Left lung (tissue), 10 donors: ENCODE data around the gene RUFY3. TPM values are rescaled to one million over a fixed set of nuclear protein-coding genes. Genes with fewer than 3 reads are reported as not detected.

Experiments used
- ATAC-seq: fragments of 200-7000 bp; cut with Tn5 transposase; one replicate; pipeline ENCODE4 v1.9.1; 2020; ENCODE audit warnings: moderate library complexity
- DNase-seq, 4 donors: peaks; one replicate each; pipeline ENCODE4 v3.0.0-alpha.2; 2013 to 2020
- H3K27ac ChIP-seq, 2 donors: fragments of 200-600 bp; sonication (generic) in 1 of 2; one replicate each; pipeline versions ENCODE4 v1.5.0 to v1.8.0; 2020 to 2021
- H3K27me3 ChIP-seq, 2 donors: fragments of 200-600 bp; sonication (generic) in 1 of 2; one replicate each; pipeline versions ENCODE4 v1.5.0 to v1.8.0; 2020 to 2021
- H3K36me3 ChIP-seq, 2 donors: fragments of 200-600 bp; sonication (generic) in 1 of 2; one replicate each; pipeline versions ENCODE4 v1.5.0 to v1.8.0; 2020 to 2021
- H3K4me1 ChIP-seq, 2 donors: fragments of 200-600 bp; one replicate each; pipeline ENCODE4 v1.8.0; 2021
- H3K4me3 ChIP-seq, 2 donors: fragments of 200-600 bp; sonication (generic) in 1 of 2; one replicate each; pipeline versions ENCODE4 v1.5.0 to v1.8.0; 2020 to 2021; ENCODE audit warnings: mild to moderate bottlenecking in 1 of 2
- H3K9me3 ChIP-seq, 2 donors: fragments of 200-600 bp; sonication (generic) in 1 of 2; one replicate each; pipeline versions ENCODE4 v1.5.0 to v1.8.0; 2020 to 2021
- CTCF ChIP-seq, 2 donors: fragments of 200-600 bp; sonication (generic) in 1 of 2; IDR thresholded peaks; one replicate each; pipeline versions ENCODE4 v1.5.0 to v1.8.0; 2021; ENCODE audit warnings: antibody characterized with exemption in 2 of 2
- intact Hi-C, 2 donors: fragments of 100-400 bp; cut with DNase I; formaldehyde crosslinking; loops; one replicate each; pipeline versions ENCODE4 v1.11.2 to v1.14.2; 2022
- polyA plus RNA-seq, 6 donors: library from polyadenylated mRNA; unstranded; fragments of 120-200 nt; gene quantifications; one replicate each; pipeline ENCODE4 v1.2.1, GENCODE V29; 2013; ENCODE audit not compliant: insufficient read length in 6 of 6
- total RNA-seq, 2 donors: library from RNA; stranded (reverse); fragmentation: NEBNext Ultra II Directional; extraction: Animal tissue kit (Norgen Biotek cat#: 25700); gene quantifications; one replicate each; pipeline ENCODE4 v1.2.1, GENCODE V29; 2021
- donor health status: DM: no; HTN: yes; CAD: no.
- donor health status: DM: no; HTN: no; CAD: no.

RUFY3 gene
- total and polyA plus RNA-seq, 8 donors: 59.9 to 158 (median 140) TPM

- intact Hi-C loops: no loop called here
- Histone ChIP-seq H3K4me3 (no peak overlapping the region), H3K4me1 (peaks cover 17 to 52% of the 10 kb centered on the region in 2 donors), H3K36me3 (no peaks in the 10 kb centered on the region), H3K27ac (no peak overlapping the region), H3K27me3 (no peaks in the 10 kb centered on the region), H3K9me3 (no peaks in the 10 kb centered on the region)
- no peak for DNase-seq
- no peak for TF ChIP-seq CTCF (IDR thresholded peaks at IDR 0.05)
- ATAC-seq: no peak
Measured at GRCh38 chr4:70712150-70712549, 9.6 kb upstream of the RUFY3 start.

DNA sequence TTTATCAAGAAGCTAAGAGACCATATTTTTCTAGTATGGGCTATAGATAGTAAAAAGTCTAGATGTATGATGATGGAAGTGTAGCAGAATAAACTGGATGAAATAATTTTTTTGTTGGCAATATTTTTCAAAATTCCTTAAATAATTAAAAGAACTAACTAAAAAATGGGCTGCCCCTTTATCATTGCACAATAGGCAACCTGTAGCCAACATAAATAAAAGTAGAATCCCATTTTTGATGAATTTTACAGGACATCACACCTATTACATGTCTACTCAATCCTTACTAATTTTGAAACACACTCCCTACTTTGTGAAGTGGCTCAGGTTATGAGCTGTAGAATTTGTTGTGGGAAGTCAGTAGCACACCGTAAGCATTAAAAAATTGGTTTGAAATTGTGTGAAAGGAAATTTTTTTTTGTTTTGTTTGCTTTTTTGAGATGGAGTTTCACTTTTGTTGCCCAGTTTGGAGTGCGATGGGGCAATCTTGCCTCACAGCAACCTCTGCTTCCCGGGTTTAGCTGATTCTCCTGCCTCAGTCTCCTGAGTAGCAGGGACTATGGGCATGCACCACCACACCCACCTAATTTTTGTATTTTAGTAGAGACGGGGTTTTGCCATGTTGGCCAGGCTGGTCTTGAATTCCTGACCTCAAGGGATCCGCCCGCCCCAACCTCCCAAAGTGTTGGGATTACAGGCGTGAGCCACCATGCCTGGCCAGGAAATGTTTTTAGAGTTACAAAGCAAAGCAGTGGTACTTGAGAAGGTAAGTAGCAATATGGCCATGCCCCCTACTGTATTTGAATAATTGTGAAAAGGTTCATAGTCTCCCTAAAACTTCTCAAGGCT is 8.9 kb upstream of the RUFY3 start:
- ATAC-seq (peak; percentile 31), DNase-seq (no peak)
- Histone ChIP-seq H3K4me1 (peaks cover 15 to 45% of the 10 kb centered on the region in 2 donors), H3K27ac (peak overlapping the region in 1 of 2 donors; percentile 55), H3K9me3 (no peaks in the 10 kb centered on the region), H3K4me3 (no peak overlapping the region), H3K36me3 (no peaks in the 10 kb centered on the region), H3K27me3 (no peaks in the 10 kb centered on the region)
- intact Hi-C loops: no loop called here
- TF ChIP-seq CTCF (IDR thresholded peaks at IDR 0.05): no peak

- intact Hi-C loops: no loop called here
- H3K27ac ChIP-seq: peak overlapping the region in 1 of 2 donors; percentile 55
- H3K4me3 ChIP-seq: no peak overlapping the region
- DNase-seq (no peak), ATAC-seq (peak; percentile 12)
- H3K27me3 ChIP-seq: no peaks in the 10 kb centered on the region
- no peak for TF ChIP-seq CTCF (IDR thresholded peaks at IDR 0.05)
- H3K9me3 ChIP-seq: no peaks in the 10 kb centered on the region
- peaks cover 13 to 46% of the 10 kb centered on the region in 2 donors for H3K4me1 ChIP-seq
- H3K36me3 ChIP-seq: no peaks in the 10 kb centered on the region
Measured at GRCh38 chr4:70713453-70714078, 8.2 kb upstream of the RUFY3 start.

- Histone ChIP-seq H3K27me3 (no peaks in the 10 kb centered on the region), H3K4me1 (peaks cover 13 to 49% of the 10 kb centered on the region in 2 donors), H3K36me3 (no peaks in the 10 kb centered on the region), H3K9me3 (no peaks in the 10 kb centered on the region), H3K27ac (peak overlapping the region in 1 of 2 donors; percentile 55), H3K4me3 (no peak overlapping the region)
- intact Hi-C loops: no loop called here
- DNase-seq (no peak), ATAC-seq (peak; percentile 33)
- TF ChIP-seq CTCF (IDR thresholded peaks at IDR 0.05): no peak
Measured at GRCh38 chr4:70714079-70714887, 7.5 kb upstream of the RUFY3 start.
